Activated CD8-positive, alpha-beta memory T cell treated with anti-CD3 and anti-CD28 coated beads, Interleukin-2, amount 50 U/mL, for 24 hours (primary cell): ENCODE measurements around the gene GGNBP2.

Experiments
- DNase-seq: peaks from one replicate; pipeline ENCODE4 v3.0.0-alpha.2; 2020; ENCODE audit errors: extremely low read depth

GGNBP2 gene

DNA sequence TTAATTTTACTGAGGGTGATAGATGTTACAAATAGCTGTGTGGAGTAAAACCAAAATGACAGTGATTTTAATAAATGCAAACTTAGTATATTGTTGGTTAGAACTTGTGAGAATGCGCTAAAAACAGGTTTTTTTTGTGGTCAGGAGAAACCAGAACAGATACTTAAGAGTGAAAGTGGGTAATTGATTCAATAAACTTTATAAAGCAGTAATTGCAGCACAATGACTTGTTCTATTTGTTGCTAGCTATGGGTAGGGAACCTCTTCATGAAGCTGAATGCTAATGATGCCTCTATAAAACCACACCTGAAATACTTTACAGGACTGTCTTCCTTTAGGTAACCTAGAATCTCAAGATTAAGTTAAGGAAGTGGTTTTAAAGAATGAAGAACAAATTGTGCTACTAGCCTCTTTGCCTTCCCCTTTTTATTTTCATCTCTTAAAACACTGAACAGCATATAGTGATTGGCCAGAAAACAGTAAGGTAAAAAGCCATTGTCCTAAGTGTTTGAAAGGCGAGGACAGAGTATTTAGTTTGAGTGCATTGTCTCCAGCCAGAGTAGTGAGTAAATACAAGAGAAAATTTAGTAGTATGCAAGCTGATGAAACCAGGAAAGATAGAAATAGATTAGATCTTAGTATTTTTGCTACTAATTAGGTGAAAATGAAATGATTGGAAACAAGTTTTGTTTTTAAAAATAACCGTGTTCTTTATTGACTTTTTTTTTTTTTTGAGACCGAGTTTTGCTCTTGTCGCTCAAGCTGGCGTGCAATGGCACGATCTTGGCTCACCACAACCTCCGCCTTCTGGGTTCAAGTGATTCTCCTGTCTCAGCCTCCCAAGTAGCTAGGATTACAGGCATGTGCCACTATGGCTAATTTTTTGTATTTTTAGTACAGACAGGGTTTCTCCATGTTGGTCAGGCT is 6.0 kb downstream of the GGNBP2 start:
- no peak for DNase-seq

DNA sequence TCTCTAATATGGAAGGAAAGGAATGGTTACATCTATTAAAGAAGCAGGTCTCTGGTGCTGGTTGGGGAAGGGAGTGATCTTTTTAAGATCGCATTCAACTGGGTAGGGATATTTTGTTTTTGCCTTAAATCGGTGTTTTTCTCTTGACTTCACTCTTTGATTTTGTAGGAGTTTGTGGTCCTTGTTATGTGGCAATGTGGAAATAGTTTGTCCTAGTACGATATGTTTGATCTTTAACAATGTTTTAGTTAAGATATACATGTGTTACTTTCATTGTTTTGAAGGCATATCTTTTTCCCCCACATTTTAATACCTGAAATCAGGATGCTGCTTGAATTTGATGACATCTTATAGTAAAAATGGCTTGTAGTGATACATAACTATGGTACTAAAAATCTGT is 8.7 kb downstream of the GGNBP2 start:
- DNase-seq, result no peak

DNA sequence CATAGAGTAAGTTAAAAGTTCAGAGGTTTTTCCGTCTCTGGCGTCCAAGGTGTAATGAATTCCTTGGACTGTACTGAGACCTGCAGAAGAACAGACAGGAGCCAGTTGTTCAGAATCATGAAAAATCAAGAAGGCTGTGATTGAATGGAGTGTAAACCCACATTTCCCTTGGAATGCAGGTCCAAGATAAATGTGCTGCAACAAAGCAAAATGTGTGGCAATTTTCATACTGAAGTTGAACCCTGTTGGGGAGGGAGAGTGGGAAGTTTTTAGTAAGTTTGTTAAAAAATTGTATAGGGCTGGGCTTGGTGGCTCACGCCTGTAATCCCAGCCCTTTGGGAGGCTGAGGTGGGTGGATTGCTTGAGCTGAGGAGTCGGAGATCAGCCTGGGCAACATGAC is 21.4 kb downstream of the GGNBP2 start:
- no peak for DNase-seq

DNA sequence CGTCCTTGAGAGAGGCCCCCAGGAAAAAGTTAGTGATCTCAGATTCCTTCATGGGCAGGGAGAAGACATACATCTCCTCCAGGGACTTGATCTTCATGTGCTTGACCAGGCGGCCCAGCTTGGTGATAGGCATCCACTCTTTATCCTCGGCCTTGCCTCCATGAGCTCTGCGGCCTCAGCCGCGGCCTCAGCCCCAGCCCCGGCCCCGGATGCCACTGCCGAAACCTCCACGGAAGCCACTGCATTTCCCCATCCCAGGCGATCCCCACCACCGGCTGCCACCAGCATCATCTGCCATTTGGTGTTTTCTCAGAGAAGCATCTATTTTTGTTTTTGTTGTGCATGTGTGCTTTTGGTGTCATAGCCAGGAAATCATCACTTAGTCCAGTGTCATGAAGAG is 30.3 kb downstream of the GGNBP2 start:
- no peak for DNase-seq

DNA sequence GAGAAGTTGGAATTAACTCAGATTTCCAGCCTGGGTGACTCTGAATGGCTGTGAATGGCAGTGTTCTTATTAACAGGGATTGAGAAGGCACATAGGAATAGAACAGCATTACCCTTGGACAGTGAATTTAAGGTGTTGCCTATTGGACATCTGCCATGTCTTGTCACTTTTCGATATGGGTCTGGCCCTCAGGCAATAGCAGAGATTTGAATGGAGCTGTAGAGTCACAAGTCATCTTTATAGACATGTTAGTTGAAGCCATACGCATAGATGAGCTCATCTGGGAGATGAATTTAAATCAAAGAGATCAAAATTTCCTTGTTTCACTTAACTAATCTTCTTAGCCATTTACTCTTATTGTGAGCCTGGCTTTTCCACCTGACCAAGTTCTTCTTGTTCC is 32.1 kb downstream of the GGNBP2 start:
- DNase-seq, result no peak

DNA sequence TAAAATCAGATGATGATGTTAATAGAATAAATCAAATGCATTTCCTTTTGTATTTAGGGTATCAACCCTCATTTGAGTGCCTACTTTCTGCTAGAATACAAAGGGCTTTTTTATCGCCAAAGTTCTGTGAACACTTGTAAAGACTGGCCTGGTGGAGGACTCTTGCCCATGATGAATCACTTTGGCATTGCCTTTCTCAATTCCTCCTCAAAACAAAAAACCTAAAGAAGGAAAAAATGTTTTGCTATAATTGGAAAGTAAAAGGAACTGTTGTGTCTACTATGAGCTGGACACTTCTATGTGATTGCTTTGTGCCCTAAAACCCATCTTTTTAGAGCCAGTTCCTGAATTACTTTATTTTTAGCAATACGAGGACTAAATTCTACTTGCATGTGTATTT is 34.0 kb downstream of the GGNBP2 start:
- no peak for DNase-seq

DNA sequence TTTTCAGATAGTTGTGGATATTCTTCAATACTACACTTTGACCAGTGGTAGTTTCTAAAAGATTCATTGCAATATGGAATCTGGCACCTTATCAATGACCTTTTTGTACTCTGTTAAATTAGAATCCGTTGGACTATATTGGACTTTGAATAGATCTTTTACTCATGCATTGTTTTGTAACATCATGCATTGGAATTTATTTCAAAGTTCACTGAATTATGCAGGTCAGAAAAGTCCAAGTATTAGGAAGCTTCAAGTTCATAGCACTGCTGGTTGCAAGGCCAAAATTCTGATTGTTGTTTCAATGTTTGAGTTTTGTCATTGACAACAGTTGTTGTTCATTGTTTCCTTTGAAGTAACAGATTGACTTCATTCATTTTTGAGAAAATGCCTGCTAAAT is 39.1 kb downstream of the GGNBP2 start:
- DNase-seq, result no peak

DNA sequence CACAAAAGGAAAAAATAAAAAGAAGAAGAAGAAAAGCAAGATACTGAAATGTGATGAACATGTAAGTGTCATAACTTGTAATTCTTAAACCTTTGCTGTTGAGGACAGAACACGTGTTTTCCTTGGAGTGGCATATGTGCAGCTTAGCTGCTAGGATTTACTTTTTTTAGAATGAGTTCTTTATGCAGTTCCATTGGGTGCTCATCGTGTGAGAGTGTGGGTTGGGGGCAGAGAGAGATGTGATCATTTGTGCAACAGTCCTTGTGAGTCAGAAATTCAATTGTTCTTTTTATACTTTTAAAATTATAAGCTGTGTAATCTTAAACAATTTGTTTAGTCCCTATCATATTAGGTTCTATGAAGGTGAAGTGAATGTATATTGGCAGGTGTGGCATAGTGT is 41.4 kb downstream of the GGNBP2 start:
- no peak for DNase-seq

DNA sequence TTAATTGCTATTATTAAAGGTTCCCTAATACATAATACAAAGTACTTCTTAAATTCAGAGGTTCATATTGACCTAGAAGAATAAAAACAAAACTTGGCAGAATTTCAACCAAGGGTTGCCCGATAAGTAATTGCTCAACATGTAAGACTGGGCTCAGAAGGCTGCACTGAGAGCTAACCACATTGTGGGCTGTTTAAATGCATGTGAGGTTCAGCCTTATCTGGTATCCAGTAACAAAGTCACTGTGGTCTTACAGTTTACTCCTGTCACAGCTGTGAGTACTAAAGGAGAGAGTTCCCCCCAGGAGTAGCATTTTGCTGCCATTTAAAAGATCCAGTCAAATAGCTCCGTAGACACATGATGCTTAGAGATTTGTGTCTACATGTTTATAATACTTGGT is 45.4 kb downstream of the GGNBP2 start:
- no peak for DNase-seq

DNA sequence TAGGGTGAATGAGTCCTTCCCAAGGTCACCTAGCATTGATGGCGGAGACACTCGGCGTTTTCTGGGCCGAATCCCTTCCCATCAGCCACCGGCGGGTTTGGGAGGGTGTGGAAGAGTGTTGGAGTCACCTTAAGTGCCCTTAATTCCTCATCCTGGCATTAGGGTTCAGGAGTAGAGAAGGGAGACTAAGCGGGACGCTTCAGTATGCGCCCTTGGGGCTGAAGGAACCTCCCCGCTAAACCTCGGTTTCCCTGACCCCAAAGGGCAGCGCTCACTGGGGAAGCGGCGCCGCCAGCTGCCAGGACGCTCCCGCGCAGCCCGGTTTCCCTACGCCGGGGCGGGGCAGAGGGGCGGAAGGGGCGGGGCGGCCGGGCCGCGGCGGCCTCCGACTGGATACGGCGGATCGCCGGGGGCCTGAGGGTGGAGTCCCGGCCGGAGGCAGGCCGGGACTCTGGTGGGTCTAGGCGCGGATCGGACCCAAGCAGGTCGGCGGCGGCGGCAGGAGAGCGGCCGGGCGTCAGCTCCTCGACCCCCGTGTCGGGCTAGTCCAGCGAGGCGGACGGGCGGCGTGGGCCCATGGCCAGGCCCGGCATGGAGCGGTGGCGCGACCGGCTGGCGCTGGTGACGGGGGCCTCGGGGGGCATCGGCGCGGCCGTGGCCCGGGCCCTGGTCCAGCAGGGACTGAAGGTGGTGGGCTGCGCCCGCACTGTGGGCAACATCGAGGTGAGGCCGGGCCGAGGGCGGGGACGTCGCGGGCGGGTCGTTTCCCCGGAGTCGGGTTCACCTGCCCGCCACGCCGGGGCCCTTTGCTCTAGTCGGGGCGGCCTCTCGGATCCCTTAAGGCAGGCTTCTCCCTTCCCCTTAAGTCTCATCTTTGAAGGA is 47.0 kb downstream of the GGNBP2 start, which contains the start of gene DHRS11:
Gene DHRS11 (plus strand): TSS at position 446 of the 882 bp plus-strand sequence. CDS start 131 bp downstream, at position 577.
- peak; percentile 44 for DNase-seq

DNA sequence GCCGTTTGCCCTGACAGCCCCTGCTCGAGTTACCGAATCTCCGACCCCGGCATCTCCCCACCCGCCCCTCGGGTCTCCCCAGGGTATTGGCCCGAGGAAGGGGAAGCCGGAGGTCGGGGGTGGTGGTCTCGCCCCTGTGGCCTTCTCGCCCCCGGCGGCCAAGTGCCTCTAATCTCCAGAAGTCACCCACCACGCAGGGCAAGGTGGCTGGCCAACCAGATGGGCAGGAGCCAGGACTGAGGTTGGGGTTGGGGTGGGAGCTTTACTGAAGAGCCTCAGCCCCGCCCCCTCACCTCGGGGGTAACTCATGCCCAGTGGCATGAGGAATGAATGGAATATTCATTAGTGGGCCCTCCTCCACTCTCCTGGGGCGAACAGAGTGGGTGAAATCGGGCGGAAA is 47.6 kb downstream of the GGNBP2 start:
- no peak for DNase-seq

DNA sequence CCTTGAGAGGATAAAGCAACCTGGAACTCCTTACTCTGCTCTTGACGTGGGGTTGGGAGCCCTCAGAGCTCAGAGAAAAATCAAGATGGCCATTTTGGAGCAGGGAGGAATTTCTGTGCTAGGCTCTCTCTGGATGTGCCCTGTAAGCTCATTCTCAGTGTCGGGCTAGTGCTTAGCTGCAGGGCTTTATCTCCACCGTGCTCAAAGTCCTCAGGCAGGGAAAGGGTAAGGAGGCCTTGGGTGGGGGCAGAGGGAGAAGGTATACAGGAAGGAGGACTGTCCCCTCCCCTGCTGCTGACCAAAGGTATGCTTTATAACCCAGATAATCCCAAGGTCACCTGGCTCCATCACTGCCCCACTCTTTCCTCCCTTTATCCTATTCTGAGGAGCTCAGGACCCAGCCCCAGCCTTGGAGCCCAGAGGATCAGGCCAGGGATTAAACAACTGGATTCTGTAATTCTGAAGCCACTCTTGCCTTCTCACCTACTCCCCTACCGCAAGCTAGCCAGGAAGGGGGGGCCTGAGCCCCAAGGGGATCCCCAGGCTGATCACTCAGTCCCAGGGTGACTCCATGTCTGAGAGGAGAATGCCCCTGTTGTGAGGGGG is 48.1 kb downstream of the GGNBP2 start:
- no peak for DNase-seq

DNA sequence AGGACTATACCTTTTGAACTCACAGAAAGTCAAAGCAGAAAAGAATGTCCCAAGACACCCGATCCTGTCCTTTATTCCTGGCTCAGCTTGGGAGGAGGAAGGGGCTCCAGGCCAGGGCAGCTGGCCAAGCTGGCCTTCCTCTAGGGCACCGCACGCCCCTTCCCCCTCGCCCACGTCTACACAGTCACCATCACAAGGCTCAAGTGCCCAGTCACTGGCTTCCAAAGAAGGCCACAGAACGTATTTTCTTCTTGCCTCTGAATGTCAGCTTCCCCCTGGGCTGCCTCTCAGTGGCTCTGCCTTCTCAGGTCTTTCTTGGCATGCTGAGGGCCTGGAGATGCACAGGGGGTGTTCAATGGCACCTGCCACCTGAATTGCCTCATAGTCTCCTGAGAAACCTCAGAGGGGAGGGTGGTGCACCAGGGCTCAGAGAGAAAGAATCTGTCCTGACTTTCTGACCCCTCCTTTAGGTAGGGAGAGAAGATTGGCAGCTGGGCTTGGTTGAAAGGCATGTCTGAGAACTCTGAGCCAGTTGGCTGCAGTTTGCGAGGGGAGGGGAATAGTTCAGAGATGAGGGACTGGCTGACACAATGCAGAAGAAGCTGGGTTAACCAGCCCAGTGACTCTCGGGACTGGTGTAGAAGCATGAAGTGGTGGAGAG is 49.1 kb downstream of the GGNBP2 start:
- no peak for DNase-seq

DNA sequence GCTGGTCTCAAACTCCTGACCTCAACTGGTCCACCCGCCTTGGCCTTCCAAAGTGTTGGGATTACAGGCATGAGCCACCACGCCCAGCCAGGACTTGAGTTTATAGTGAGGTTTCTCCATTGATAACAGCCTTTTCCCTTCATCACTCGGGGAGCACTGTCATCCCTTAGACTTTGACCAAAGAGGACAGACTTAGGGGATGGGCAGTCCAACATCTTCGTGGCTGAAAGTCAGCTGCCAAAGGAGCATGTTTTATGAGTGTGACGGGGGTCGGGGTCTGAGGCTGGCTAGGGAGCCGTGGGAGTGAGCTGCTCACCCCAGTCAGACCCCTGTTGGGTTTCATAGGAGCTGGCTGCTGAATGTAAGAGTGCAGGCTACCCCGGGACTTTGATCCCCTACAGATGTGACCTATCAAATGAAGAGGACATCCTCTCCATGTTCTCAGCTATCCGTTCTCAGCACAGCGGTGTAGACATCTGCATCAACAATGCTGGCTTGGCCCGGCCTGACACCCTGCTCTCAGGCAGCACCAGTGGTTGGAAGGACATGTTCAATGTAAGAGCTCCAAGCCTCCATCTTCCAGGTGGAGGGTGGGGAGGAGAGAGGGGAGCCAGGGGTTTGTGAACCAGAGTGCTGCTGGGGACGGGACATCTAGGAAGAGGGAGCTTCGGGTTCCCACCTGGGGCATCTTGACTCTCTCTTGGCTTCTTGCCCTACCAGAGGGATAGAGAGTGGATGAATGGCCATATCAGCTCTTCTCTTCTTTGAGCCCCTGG is 50.1 kb downstream of the GGNBP2 start:
- no peak for DNase-seq

DNA sequence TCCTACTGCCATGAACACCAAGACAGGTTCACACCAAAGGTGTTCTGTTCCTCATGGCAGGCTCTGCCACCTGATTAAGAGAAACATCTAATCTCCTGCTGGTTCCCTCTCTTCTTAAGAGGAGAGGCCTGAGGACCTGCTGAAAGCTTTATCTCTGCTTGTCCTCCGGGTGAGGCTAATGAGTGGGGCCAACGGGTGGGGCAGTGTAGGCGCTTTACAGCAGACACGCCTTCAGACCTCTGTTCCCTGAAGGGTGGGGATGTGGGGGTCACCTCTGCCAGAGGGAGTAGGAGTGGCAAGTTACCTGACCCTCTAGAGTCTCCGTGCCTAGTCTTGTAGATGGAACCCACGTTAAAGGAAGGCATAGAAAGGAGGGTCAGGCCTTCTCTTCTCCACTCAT is 52.5 kb downstream of the GGNBP2 start:
- DNase-seq, result no peak

DNA sequence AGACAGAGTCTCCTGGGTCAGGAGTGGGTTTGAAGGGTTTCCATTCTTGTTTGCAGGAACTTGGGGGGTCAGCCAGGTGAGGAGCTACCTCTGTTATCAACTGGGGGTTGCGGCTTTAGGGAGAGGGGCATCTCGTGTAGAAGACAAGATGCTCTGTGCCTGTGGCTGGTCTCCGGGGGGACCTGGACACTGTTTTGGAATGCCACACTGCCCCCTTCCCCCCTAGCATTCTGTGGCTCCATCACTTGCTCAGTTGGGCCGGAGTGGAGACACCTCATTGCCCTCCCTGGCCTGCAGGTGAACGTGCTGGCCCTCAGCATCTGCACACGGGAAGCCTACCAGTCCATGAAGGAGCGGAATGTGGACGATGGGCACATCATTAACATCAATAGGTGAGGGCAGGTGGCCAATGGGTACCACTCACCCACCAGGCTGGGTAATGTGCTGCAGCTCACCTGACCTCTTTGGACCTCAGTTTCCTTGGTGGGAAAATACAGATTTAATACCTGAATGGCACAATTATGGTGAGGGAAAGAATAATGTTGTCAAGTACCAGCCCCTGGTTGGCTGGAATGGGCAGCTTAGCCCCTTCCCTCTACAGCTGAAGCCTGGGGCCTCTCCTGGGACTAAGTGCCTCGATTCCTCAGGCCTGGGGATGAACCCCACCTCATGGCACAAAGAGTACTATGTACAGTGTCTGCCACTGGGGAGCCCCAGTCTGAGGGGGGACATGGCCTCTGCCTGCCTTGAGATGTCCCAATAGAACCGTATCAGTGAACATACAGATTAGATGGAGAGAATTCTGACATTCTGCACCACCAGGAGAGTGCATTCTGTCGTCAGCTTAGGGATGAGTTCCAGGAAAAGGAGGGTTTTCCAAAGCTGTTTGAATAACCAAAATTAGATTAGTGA is 53.4 kb downstream of the GGNBP2 start:
- no peak for DNase-seq

DNA sequence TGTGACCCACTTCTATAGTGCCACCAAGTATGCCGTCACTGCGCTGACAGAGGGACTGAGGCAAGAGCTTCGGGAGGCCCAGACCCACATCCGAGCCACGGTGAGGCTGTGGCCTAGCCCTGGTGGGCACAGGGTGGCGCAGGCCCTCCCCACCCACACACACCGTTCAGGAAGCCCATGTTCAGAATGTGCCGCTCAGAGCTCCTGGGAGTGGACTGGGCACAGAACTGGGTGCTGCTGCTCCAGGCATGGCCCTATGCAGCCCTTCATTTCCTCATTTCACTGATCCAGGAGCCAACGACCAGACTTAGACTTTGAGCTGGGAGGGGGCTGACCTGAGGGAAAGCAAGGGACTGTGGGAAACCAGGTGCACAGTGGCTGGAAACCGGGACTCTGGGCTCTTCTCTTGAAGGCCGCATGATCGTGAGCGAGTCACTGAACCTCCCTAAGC is 54.3 kb downstream of the GGNBP2 start:
- DNase-seq, result no peak

DNA sequence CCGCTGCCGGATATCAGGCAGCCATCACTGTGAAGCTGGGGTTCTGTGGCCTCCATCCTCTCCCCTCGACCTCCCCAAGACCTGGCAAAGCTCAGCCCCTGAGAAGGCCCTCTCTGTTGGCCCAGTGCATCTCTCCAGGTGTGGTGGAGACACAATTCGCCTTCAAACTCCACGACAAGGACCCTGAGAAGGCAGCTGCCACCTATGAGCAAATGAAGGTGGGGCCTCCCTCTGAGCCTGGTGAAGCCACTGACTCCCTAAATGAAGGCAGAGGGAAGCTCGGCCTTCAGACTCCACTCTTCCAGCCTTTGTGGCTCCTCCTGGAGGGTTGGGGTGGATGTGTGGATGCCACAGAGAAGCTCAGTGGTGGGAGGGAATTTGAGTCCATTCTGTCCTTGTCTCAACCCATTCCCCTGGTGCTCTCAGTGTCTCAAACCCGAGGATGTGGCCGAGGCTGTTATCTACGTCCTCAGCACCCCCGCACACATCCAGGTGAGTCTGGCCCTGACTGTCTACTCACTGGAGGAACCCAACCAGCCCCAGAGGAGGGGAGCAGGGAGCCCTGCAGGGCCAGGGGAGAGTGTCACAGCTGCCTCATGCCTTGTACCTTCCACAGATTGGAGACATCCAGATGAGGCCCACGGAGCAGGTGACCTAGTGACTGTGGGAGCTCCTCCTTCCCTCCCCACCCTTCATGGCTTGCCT is 55.0 kb downstream of the GGNBP2 start:
- no peak for DNase-seq

DNA sequence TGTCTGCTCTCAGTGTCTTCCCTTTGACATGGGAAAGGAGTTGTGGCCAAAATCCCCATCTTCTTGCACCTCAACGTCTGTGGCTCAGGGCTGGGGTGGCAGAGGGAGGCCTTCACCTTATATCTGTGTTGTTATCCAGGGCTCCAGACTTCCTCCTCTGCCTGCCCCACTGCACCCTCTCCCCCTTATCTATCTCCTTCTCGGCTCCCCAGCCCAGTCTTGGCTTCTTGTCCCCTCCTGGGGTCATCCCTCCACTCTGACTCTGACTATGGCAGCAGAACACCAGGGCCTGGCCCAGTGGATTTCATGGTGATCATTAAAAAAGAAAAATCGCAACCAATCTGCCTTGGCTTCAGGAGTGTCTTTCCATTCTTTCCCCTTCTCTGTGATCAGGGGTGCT is 55.7 kb downstream of the GGNBP2 start:
- no peak for DNase-seq
